ENCODE results near the gene EPHA6. TPM values are rescaled to one million over a fixed set of nuclear protein-coding genes. Genes with fewer than 3 reads are reported as not detected.

Gene EPHA6
- total and polyA plus RNA-seq, 2 donors (not counting 1 experiment from before 2014, with no cell fraction given) = not detected

DNA sequence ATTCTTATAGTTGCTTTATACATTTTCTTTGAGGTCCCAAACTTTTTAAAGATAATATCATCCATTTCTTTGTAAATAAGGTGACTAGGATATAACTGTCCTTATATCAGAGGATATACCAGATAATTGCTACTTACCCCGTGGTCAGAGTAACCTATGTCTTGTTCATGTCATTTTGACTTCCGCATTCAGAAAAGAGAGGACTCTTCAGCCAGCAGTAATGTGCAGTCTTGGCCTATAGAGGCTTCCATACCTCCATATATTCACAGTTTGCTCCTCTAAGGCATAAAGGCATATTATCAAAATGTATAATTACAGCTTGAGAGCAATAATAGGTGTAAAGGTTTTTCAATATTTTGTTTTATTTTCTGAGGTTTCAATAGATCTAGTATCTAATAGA is 38.5 kb downstream of the EPHA6 start:
- H3K79me2 ChIP-seq (ENCODE audit: control insufficient read depth, insufficient read depth, low read length) = no peaks in the 10 kb centered on the region
- no peaks in the 10 kb centered on the region for H3K27me3 Mint-ChIP-seq
- POLR2A ChIA-PET = no interaction called here
- ATAC-seq (ENCODE audit: low read depth) (no peak), DNase-seq (no peak)
- no peaks in the 10 kb centered on the region for H3K9me3 Mint-ChIP-seq (ENCODE audit: insufficient read depth)
- no peaks in the 10 kb centered on the region for H3K4me1 ChIP-seq (ENCODE audit: control insufficient read depth in 2 of 2, insufficient read depth in 2 of 2, low read length in 2 of 2)
- no peaks in the 10 kb centered on the region for H3K27me3 ChIP-seq (replicated peaks in 1 of 4; ENCODE audit: control extremely low read depth in 1 of 4, control insufficient read depth in 3 of 4, insufficient read depth in 4 of 4, low read length in 3 of 4)
- H3K27ac Mint-ChIP-seq = no peak overlapping the region
- H3K4me1 Mint-ChIP-seq = no peaks in the 10 kb centered on the region
- no peak overlapping the region for H3K4me3 Mint-ChIP-seq
- CTCF ChIA-PET = no interaction called here
- intact Hi-C loops (cut with micrococcal nuclease) = no loop called here
- no peak overlapping the region for H3K9ac ChIP-seq (ENCODE audit: low read length)
- H2AFZ ChIP-seq (ENCODE audit: insufficient read depth, low read depth, low read length, poor library complexity, severe bottlenecking) = no peak overlapping the region
- no CpG with 5 or more reads among the region's 2 CpGs for WGBS (ENCODE audit: insufficient coverage)
- H3K4me3 ChIP-seq (ENCODE audit: control extremely low read depth in 1 of 5, extremely low read depth in 1 of 5, insufficient read depth in 1 of 5, low read depth in 2 of 5, low read length in 4 of 5) = no peak overlapping the region
- H3K9me3 ChIP-seq (ENCODE audit: control extremely low read depth in 1 of 3, control insufficient read depth in 2 of 3, insufficient read depth in 1 of 3, low read length in 2 of 3) = no peaks in the 10 kb centered on the region
- TF ChIP-seq, protein P1, sequence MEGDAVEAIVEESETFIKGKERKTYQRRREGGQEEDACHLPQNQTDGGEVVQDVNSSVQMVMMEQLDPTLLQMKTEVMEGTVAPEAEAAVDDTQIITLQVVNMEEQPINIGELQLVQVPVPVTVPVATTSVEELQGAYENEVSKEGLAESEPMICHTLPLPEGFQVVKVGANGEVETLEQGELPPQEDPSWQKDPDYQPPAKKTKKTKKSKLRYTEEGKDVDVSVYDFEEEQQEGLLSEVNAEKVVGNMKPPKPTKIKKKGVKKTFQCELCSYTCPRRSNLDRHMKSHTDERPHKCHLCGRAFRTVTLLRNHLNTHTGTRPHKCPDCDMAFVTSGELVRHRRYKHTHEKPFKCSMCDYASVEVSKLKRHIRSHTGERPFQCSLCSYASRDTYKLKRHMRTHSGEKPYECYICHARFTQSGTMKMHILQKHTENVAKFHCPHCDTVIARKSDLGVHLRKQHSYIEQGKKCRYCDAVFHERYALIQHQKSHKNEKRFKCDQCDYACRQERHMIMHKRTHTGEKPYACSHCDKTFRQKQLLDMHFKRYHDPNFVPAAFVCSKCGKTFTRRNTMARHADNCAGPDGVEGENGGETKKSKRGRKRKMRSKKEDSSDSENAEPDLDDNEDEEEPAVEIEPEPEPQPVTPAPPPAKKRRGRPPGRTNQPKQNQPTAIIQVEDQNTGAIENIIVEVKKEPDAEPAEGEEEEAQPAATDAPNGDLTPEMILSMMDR (IDR thresholded peaks at IDR 0.05) = no peak
- TF ChIP-seq EZH2 (IDR thresholded peaks at IDR 0.05; ENCODE audit: borderline replicate concordance, insufficient read depth, low read depth, low read length, poor library complexity, severe bottlenecking) = no peak
- H3K27ac ChIP-seq (ENCODE audit: low read length in 2 of 2) = no peak overlapping the region
- no peaks in the 10 kb centered on the region for H3K36me3 ChIP-seq (replicated peaks in 1 of 2; ENCODE audit: control extremely low read depth in 1 of 2, control insufficient read depth in 1 of 2, extremely low read depth in 1 of 2, insufficient read depth in 2 of 2, low read length in 1 of 2)
- no peak overlapping the region for H3K4me2 ChIP-seq (replicated peaks; ENCODE audit: low read depth, low read length, poor library complexity, severe bottlenecking)
- H4K20me1 ChIP-seq (ENCODE audit: control insufficient read depth, insufficient read depth, low read length, poor library complexity, severe bottlenecking) = no peaks in the 10 kb centered on the region

DNA sequence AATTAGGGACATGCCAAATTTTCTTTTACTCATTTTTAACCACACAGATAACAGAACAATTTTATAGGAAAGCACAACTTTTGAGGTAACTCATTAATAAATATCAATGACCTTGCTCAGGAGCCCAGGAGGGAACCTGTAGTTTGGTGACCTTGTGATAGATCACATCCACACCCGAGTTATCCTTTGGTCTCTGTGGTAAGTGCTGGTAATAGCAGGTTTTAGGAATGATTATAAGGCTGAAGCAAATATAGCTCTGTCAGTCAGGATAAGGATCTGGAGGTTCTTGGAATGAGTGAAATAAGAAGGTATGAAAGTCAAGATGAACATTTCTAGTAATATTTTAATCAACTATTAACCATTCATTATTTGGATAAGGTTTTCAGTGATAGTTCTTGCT is 46.5 kb downstream of the EPHA6 start:
- POLR2A ChIA-PET = no interaction called here
- Histone ChIP-seq H3K4me1 (ENCODE audit: control insufficient read depth in 2 of 2, insufficient read depth in 2 of 2, low read length in 2 of 2) (no peaks in the 10 kb centered on the region), H3K9ac (ENCODE audit: low read length) (no peak overlapping the region), H3K9me3 (ENCODE audit: control extremely low read depth in 1 of 3, control insufficient read depth in 2 of 3, insufficient read depth in 1 of 3, low read length in 2 of 3) (no peaks in the 10 kb centered on the region), H3K79me2 (ENCODE audit: control insufficient read depth, insufficient read depth, low read length) (no peaks in the 10 kb centered on the region), H3K27ac (ENCODE audit: low read length in 2 of 2) (no peak overlapping the region), H3K4me2 (replicated peaks; ENCODE audit: low read depth, low read length, poor library complexity, severe bottlenecking) (no peak overlapping the region), H4K20me1 (ENCODE audit: control insufficient read depth, insufficient read depth, low read length, poor library complexity, severe bottlenecking) (no peaks in the 10 kb centered on the region), H3K27me3 (replicated peaks in 1 of 4; ENCODE audit: control extremely low read depth in 1 of 4, control insufficient read depth in 3 of 4, insufficient read depth in 4 of 4, low read length in 3 of 4) (no peaks in the 10 kb centered on the region), H2AFZ (ENCODE audit: insufficient read depth, low read depth, low read length, poor library complexity, severe bottlenecking) (no peak overlapping the region), H3K4me3 (ENCODE audit: control extremely low read depth in 1 of 5, extremely low read depth in 1 of 5, insufficient read depth in 1 of 5, low read depth in 2 of 5, low read length in 4 of 5) (no peak overlapping the region), H3K36me3 (replicated peaks in 1 of 2; ENCODE audit: control extremely low read depth in 1 of 2, control insufficient read depth in 1 of 2, extremely low read depth in 1 of 2, insufficient read depth in 2 of 2, low read length in 1 of 2) (no peaks in the 10 kb centered on the region)
- Mint-ChIP-seq H3K9me3 (ENCODE audit: insufficient read depth) (no peaks in the 10 kb centered on the region), H3K27me3 (no peaks in the 10 kb centered on the region), H3K27ac (no peak overlapping the region), H3K4me1 (no peaks in the 10 kb centered on the region), H3K4me3 (no peak overlapping the region)
- ATAC-seq (ENCODE audit: low read depth) (no peak), DNase-seq (no peak)
- intact Hi-C loops (cut with micrococcal nuclease) = loop anchor here (5.0 kb wide), 1 partner anchor 1161 kb away; no protein-coding TSS in a partner anchor
- WGBS (ENCODE audit: insufficient coverage) = 67% methylated on average over 1 of the region's 1 CpG
- TF ChIP-seq, protein P1 (IDR thresholded peaks at IDR 0.05) = no peak
- TF ChIP-seq EZH2 (IDR thresholded peaks at IDR 0.05; ENCODE audit: borderline replicate concordance, insufficient read depth, low read depth, low read length, poor library complexity, severe bottlenecking) = no peak
- CTCF ChIA-PET = no interaction called here

All from B cell (primary cell).